GM13976 (cell line): ENCODE measurements around the gene CCL24.

ENCODE experiments used
- DNase-seq: peaks from one replicate; pipeline ENCODE4 v3.0.0; 2012; ENCODE audit warnings: low spot score
- in situ Hi-C: fragments of 300-500 bp; cut with MboI; formaldehyde crosslinking; loops from one replicate; pipeline ENCODE4 v1.12.0; 2022; ENCODE audit warnings: low sequenced_read_pairs, mixed read lengths, inconsistent platforms; ENCODE audit not compliant: unreplicated experiment
- TF ChIP-seq, protein P1 (sequence below): IDR thresholded peaks from 2 replicates; pipeline ENCODE4 v1.5.1; 2012; ENCODE audit warnings: borderline replicate concordance, mild to moderate bottlenecking; ENCODE audit not compliant: insufficient read depth; ENCODE audit errors: extremely low read depth, missing control alignments, control extremely low read depth

Gene CCL24

GRCh38 chr7:75811894-75812678 is 1.5 kb downstream of the CCL24 start:
- DNase-seq: no peak
- TF ChIP-seq, protein P1, sequence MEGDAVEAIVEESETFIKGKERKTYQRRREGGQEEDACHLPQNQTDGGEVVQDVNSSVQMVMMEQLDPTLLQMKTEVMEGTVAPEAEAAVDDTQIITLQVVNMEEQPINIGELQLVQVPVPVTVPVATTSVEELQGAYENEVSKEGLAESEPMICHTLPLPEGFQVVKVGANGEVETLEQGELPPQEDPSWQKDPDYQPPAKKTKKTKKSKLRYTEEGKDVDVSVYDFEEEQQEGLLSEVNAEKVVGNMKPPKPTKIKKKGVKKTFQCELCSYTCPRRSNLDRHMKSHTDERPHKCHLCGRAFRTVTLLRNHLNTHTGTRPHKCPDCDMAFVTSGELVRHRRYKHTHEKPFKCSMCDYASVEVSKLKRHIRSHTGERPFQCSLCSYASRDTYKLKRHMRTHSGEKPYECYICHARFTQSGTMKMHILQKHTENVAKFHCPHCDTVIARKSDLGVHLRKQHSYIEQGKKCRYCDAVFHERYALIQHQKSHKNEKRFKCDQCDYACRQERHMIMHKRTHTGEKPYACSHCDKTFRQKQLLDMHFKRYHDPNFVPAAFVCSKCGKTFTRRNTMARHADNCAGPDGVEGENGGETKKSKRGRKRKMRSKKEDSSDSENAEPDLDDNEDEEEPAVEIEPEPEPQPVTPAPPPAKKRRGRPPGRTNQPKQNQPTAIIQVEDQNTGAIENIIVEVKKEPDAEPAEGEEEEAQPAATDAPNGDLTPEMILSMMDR: no peak
- in situ Hi-C loops: no loop called here

GRCh38 chr7:75809396-75809795 is 4.2 kb downstream of the CCL24 start:
- TF ChIP-seq, protein P1: no peak
- in situ Hi-C loops: no loop called here
- no peak for DNase-seq

DNA sequence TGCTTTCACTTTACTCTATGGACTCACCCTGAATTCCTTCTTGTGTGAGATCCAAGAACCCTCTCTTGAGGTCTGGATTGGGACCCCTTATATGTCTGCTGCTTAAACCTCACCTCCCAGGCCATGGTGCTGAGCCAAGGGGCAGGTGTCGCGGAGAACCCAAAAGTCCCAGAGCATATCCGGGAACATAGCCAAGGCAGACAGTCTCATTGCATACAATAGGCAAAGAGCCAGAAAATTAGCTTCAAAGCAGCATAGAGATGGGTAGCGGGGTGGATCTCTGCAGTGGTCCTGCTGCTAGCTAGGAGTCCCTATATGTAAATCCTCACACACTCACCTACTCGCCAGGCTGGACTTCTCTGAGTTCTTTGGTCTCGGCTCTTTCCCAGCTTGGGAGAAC is 5.5 kb downstream of the CCL24 start:
- DNase-seq: no peak
- TF ChIP-seq, protein P1: no peak
- in situ Hi-C loops: no loop called here

GRCh38 chr7:75807452-75807851 is 6.2 kb downstream of the CCL24 start:
- in situ Hi-C loops: no loop called here
- no peak for DNase-seq
- TF ChIP-seq, protein P1: no peak

DNA sequence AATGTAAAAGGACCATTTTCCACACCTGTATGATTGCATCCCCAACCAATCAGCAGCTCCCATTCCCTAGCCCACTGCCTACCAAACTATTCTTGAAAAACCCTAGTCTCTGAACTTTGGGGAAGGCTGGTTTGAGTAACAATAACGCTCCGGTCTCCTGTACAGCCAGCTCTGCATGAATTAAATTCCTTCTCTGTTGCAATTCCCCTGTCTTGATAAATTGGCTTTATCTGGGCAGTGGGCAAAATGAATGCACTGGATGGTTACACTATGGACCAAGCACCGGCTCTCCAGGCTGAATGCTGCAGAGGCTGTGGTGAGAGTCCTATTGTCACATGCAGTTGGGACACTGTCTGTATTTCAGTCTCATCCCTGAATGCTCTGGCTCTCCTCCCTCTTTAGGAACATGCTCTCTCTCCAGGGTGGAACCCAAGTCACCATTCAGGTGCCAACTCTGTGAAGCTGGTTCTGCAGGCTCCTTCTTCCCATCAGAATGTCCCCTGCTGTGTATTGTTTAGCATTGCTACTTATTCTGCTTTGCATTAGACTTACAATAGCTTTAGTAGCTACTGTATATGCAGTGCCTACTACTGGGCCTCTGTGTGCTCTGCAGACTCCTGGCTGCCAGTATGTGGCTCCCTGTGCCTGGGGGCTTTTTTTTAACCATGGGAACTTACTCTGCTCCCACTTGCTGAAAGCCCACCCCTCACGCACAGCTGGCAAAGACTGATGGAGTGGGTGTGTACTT is 6.9 kb downstream of the CCL24 start:
- no peak for DNase-seq
- in situ Hi-C loops: no loop called here
- TF ChIP-seq, protein P1: no peak

GRCh38 chr7:75804705-75805104 is 8.9 kb downstream of the CCL24 start:
- TF ChIP-seq, protein P1: no peak
- in situ Hi-C loops: no loop called here
- no peak for DNase-seq

GRCh38 chr7:75804004-75804403 is 9.6 kb downstream of the CCL24 start:
- no peak for DNase-seq
- TF ChIP-seq, protein P1: no peak
- in situ Hi-C loops: no loop called here
